Activated CD4-positive, alpha-beta T cell treated with anti-CD3 and anti-CD28 coated beads, Interleukin-2, amount 10 ng/mL, durations not matched to agents 24 days and 14 days (primary cell): ENCODE measurements around the gene ABTB2. TPM values are rescaled to one million over a fixed set of nuclear protein-coding genes. Genes with fewer than 3 reads are reported as not detected.

ENCODE experiments used
- DNase-seq: peaks from one replicate; pipeline ENCODE4 v3.0.0; 2022
- H3K27ac Mint-ChIP-seq: one replicate; pipeline ENCODE4 v1.8.0; 2022; ENCODE audit warnings: mild to moderate bottlenecking, mixed read lengths
- H3K27me3 Mint-ChIP-seq: one replicate; pipeline ENCODE4 v1.8.0; 2022; ENCODE audit warnings: mixed read lengths
- H3K36me3 Mint-ChIP-seq: one replicate; pipeline ENCODE4 v1.8.0; 2022; ENCODE audit warnings: low read depth, mild to moderate bottlenecking, mixed read lengths
- H3K4me1 Mint-ChIP-seq: one replicate; pipeline ENCODE4 v1.8.0; 2021; ENCODE audit warnings: mixed read lengths
- H3K4me3 Mint-ChIP-seq: one replicate; pipeline ENCODE4 v1.8.0; 2022; ENCODE audit warnings: mild to moderate bottlenecking, moderate library complexity, mixed read lengths
- H3K9me3 Mint-ChIP-seq: one replicate; pipeline ENCODE4 v1.8.0; 2021; ENCODE audit warnings: mixed read lengths
- intact Hi-C: fragments of 100-400 bp; cut with micrococcal nuclease; formaldehyde crosslinking; loops from one replicate; pipeline ENCODE4 v1.15.1; 2023
- total RNA-seq: library from RNA; stranded (reverse); gene quantifications from 2 replicates; pipeline ENCODE4 v1.2.3, GENCODE V29; 2022

Gene ABTB2
- total RNA-seq, 1 donor from 2014 or later, result 13.1 TPM

GRCh38 chr11:34242037-34242625 is 115.7 kb downstream of the ABTB2 start:
- Mint-ChIP-seq H3K9me3 (no peaks in the 10 kb centered on the region), H3K4me3 (no peak overlapping the region), H3K27me3 (no peaks in the 10 kb centered on the region), H3K36me3 (peaks cover 3% of the 10 kb centered on the region), H3K4me1 (peaks cover 76% of the 10 kb centered on the region), H3K27ac (no peak overlapping the region)
- intact Hi-C loops, result loop anchor here (10.0 kb wide), 3 partner anchors 347 to 903 kb away; partner anchors contain the start of gene LMO2
- no peak for DNase-seq

GRCh38 chr11:34240150-34240494 is 117.7 kb downstream of the ABTB2 start:
- DNase-seq, result no peak
- Mint-ChIP-seq H3K27ac (peak overlapping the region; percentile 49), H3K36me3 (peaks cover 5% of the 10 kb centered on the region), H3K4me3 (peak overlapping the region; percentile 40), H3K27me3 (no peaks in the 10 kb centered on the region), H3K9me3 (no peaks in the 10 kb centered on the region), H3K4me1 (peaks cover 70% of the 10 kb centered on the region)
- intact Hi-C loops, result loop anchor here (10.0 kb wide), 3 partner anchors 345 to 905 kb away; partner anchors contain the start of gene LMO2

DNA sequence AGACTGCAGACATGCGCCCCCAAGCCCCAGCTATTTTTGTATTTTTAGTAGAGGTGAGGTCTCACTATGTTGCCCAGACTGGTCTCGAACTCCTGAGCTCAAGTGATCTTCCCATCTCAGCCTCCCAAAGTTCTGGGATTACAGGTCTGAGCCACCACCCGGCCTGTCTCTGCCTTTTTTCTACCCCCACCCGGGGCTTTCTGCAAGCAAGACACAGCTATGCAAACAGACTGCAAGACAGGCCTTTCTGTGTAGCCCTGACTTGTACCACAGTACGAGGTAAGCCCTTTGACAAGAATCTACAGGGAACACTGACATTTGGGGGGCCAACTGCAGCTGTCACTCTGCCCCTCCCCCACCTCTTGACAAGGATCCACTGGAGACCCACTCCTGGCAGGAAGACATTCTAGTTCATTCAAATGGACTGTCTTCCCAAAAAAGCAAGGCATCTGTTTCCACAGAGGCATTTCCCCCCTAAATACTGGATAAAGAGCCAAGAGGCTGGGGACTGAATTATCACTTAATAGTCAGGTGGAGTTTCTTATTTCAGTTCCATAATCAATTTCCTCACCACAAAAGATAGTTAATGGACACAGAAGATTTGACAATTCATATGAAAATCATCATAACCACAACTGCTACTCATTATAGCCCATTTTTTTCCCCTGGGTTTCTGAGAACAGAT is 118.2 kb downstream of the ABTB2 start:
- peaks cover 68% of the 10 kb centered on the region for H3K4me1 Mint-ChIP-seq
- H3K9me3 Mint-ChIP-seq, result no peaks in the 10 kb centered on the region
- H3K27ac Mint-ChIP-seq, result peak overlapping the region; percentile 49
- peak overlapping the region; percentile 40 for H3K4me3 Mint-ChIP-seq
- no peaks in the 10 kb centered on the region for H3K27me3 Mint-ChIP-seq
- intact Hi-C loops, result loop anchor here (10.0 kb wide), 5 partner anchors 345 to 1345 kb away; partner anchors contain the start of genes LMO2 and QSER1
- no peak for DNase-seq
- H3K36me3 Mint-ChIP-seq, result peaks cover 5% of the 10 kb centered on the region

DNA sequence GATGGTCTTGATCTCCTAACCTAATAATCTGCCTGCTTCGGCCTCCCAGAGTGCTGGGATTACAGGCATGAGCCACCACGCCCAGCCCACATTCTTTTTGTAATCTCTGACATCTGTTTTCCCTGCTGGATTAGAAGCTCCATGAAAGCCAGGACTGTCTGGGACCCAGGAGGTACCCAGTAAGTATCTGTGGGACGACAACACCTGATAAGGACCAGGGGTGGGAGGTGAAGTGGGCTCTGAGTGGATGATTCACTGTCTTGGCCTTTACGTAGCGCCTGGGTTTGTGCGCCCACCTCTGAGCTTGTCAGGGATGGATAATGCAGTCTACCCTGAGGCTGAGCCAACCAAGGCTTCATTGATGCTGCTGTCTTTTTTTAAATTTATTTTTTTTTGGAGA is 118.8 kb downstream of the ABTB2 start:
- peak overlapping the region; percentile 37 for H3K27ac Mint-ChIP-seq
- DNase-seq, result no peak
- H3K4me1 Mint-ChIP-seq, result peaks cover 68% of the 10 kb centered on the region
- peaks cover 5% of the 10 kb centered on the region for H3K36me3 Mint-ChIP-seq
- no peaks in the 10 kb centered on the region for H3K27me3 Mint-ChIP-seq
- no peak overlapping the region for H3K4me3 Mint-ChIP-seq
- intact Hi-C loops, result loop anchor here (10.0 kb wide), 2 partner anchors 846 to 1344 kb away; partner anchors contain the start of gene QSER1
- H3K9me3 Mint-ChIP-seq, result no peaks in the 10 kb centered on the region

GRCh38 chr11:34238533-34238932 is 119.3 kb downstream of the ABTB2 start:
- no peak for DNase-seq
- Mint-ChIP-seq H3K27me3 (no peaks in the 10 kb centered on the region), H3K36me3 (peaks cover 5% of the 10 kb centered on the region), H3K4me3 (no peak overlapping the region), H3K4me1 (peaks cover 67% of the 10 kb centered on the region), H3K9me3 (no peaks in the 10 kb centered on the region), H3K27ac (no peak overlapping the region)
- intact Hi-C loops, result loop anchor here (10.0 kb wide), 2 partner anchors 846 to 1344 kb away; partner anchors contain the start of gene QSER1

- Mint-ChIP-seq H3K9me3 (no peaks in the 10 kb centered on the region), H3K27me3 (no peaks in the 10 kb centered on the region), H3K4me1 (peaks cover 59% of the 10 kb centered on the region), H3K36me3 (peaks cover 5% of the 10 kb centered on the region), H3K4me3 (no peak overlapping the region), H3K27ac (no peak overlapping the region)
- no peak for DNase-seq
- intact Hi-C loops, result loop anchor here (10.0 kb wide), 2 partner anchors 848 to 1342 kb away; partner anchors contain the start of gene QSER1
Observed at GRCh38 chr11:34236572-34236971, 121.2 kb downstream of the ABTB2 start.

GRCh38 chr11:34235591-34236071 is 122.2 kb downstream of the ABTB2 start:
- Mint-ChIP-seq H3K36me3 (peaks cover 7% of the 10 kb centered on the region), H3K9me3 (peaks cover 3% of the 10 kb centered on the region), H3K4me1 (peaks cover 63% of the 10 kb centered on the region), H3K27me3 (peaks cover 1% of the 10 kb centered on the region), H3K4me3 (peak overlapping the region; percentile 49), H3K27ac (peak overlapping the region; percentile 91)
- DNase-seq, result no peak
- intact Hi-C loops, result loop anchor here (10.0 kb wide), 2 partner anchors 849 to 1341 kb away; partner anchors contain the start of gene QSER1

DNA sequence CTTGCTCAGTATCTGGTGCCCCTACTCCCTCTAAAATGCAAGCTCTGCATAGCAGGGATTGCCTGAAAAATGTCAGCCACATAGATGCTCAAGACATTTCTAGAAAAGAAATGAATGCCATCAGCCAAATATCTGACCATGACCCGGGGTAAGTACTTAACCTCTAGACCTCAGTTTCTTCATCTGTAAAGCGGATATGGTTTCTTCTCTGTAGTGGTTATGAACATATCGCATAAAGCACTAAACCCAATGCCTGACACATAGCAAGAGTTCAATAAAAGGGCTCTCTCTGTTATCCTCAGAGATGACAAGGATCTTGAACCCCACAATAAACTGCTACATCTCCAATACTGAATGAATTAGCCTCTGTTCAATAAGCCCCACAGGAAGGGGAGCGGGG is 122.6 kb downstream of the ABTB2 start:
- H3K4me3 Mint-ChIP-seq, result peak overlapping the region; percentile 49
- peaks cover 1% of the 10 kb centered on the region for H3K27me3 Mint-ChIP-seq
- H3K9me3 Mint-ChIP-seq, result peaks cover 4% of the 10 kb centered on the region
- peaks cover 9% of the 10 kb centered on the region for H3K36me3 Mint-ChIP-seq
- intact Hi-C loops, result loop anchor here (10.0 kb wide), 2 partner anchors 850 to 1340 kb away; partner anchors contain the start of gene QSER1
- DNase-seq, result peak; percentile 69
- H3K27ac Mint-ChIP-seq, result peak overlapping the region; percentile 91
- peaks cover 63% of the 10 kb centered on the region for H3K4me1 Mint-ChIP-seq

GRCh38 chr11:34234086-34234740 is 123.6 kb downstream of the ABTB2 start:
- intact Hi-C loops, result loop anchor here (1.0 to 10.0 kb wide), 6 partner anchors 10 to 1339 kb away; partner anchors contain the start of genes ABTB2 and QSER1
- Mint-ChIP-seq H3K27ac (peak overlapping the region; percentile 73), H3K27me3 (peaks cover 1% of the 10 kb centered on the region), H3K9me3 (peaks cover 4% of the 10 kb centered on the region), H3K4me1 (peaks cover 60% of the 10 kb centered on the region), H3K4me3 (peak overlapping the region; percentile 30), H3K36me3 (peaks cover 9% of the 10 kb centered on the region)
- peak; percentile 94 for DNase-seq

DNA sequence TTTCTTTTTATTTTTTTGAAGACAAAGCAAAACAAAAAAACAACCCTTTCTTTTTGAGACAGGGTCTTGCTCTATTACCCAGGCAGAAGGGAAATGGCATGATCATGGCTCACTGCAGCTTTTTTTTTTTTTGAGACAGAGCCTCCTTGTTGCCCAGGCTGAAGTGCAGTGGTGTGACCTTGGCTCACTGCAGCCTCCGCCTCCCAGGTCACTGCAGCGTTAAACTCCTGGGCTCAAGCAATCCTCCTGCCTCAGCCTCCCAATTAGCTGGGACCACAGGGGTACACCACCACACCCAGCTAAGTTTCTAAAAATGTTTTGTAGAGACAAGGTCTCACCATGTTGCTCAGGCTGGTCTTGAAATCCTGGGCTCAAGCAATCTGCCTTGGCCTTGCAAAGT is 124.6 kb downstream of the ABTB2 start:
- Mint-ChIP-seq H3K36me3 (peaks cover 9% of the 10 kb centered on the region), H3K4me1 (peaks cover 52% of the 10 kb centered on the region), H3K9me3 (peaks cover 4% of the 10 kb centered on the region), H3K27ac (no peak overlapping the region), H3K4me3 (no peak overlapping the region), H3K27me3 (peaks cover 1% of the 10 kb centered on the region)
- intact Hi-C loops, result loop anchor here (10.0 kb wide), 2 partner anchors 852 to 1338 kb away; partner anchors contain the start of gene QSER1
- no peak for DNase-seq

GRCh38 chr11:34232807-34233206 is 125.0 kb downstream of the ABTB2 start:
- Mint-ChIP-seq H3K4me3 (no peak overlapping the region), H3K36me3 (peaks cover 6% of the 10 kb centered on the region), H3K27ac (no peak overlapping the region), H3K9me3 (peaks cover 4% of the 10 kb centered on the region), H3K27me3 (peaks cover 1% of the 10 kb centered on the region), H3K4me1 (peaks cover 49% of the 10 kb centered on the region)
- DNase-seq, result no peak
- intact Hi-C loops, result loop anchor here (10.0 kb wide), 2 partner anchors 852 to 1338 kb away; partner anchors contain the start of gene QSER1

- intact Hi-C loops, result no loop called here
- Mint-ChIP-seq H3K27me3 (peaks cover 13% of the 10 kb centered on the region), H3K4me3 (no peak overlapping the region), H3K27ac (no peak overlapping the region), H3K4me1 (peaks cover 19% of the 10 kb centered on the region), H3K36me3 (peaks cover 4% of the 10 kb centered on the region), H3K9me3 (peaks cover 4% of the 10 kb centered on the region)
- DNase-seq, result no peak
Observed at GRCh38 chr11:34226210-34226609, 131.6 kb downstream of the ABTB2 start.

- Mint-ChIP-seq H3K9me3 (no peaks in the 10 kb centered on the region), H3K27me3 (peaks cover 12% of the 10 kb centered on the region), H3K36me3 (no peaks in the 10 kb centered on the region), H3K4me3 (no peak overlapping the region), H3K27ac (no peak overlapping the region), H3K4me1 (peaks cover 9% of the 10 kb centered on the region)
- no peak for DNase-seq
- intact Hi-C loops, result no loop called here
Observed at GRCh38 chr11:34225091-34225490, 132.7 kb downstream of the ABTB2 start.
